K562 (cell line): ENCODE measurements around the gene CSMD2.

Source experiments
- EP300 ChIP-seq: IDR thresholded peaks from 2 replicates; pipeline ENCODE4 v1.6.1; 2012; ENCODE audit warnings: low read length, improper control_type of control experiment
- MEF2A ChIP-seq: IDR thresholded peaks from 2 replicates; pipeline ENCODE4 v1.6.1; 2011; ENCODE audit warnings: low read depth, mild to moderate bottlenecking, low read length, moderate library complexity; ENCODE audit not compliant: control insufficient read depth
- NFYB ChIP-seq: IDR thresholded peaks from 2 replicates; pipeline ENCODE4 v1.6.1; 2011; ENCODE audit warnings: mild to moderate bottlenecking, moderate library complexity; ENCODE audit not compliant: insufficient read length; ENCODE audit errors: extremely low read depth
- RAD21 ChIP-seq, 2 experiments: fragments of 250-450 bp in 1 of 2; fragments of 450-650 bp in 1 of 2; sonication (Bioruptor Pico) in 1 of 2; formaldehyde crosslinking in 1 of 2; IDR thresholded peaks in 1 of 2; conservative IDR thresholded peaks in 1 of 2; 2 replicates each; pipeline versions ENCODE4 v1.4.0 to v1.8.0; 2020 to 2022; ENCODE audit warnings: mild to moderate bottlenecking in 2 of 2, moderate library complexity in 1 of 2
- SMC3 ChIP-seq: conservative IDR thresholded peaks from 2 replicates; pipeline ENCODE4 v1.6.1; 2011; ENCODE audit warnings: low read depth, low read length, improper control_type of control experiment; ENCODE audit not compliant: insufficient read depth
- SRF ChIP-seq, 2 experiments: fragments of 250-450, 450-650 bp in 1 of 2; sonication (Bioruptor Pico) in 1 of 2; sonication (generic) in 1 of 2; formaldehyde crosslinking; IDR thresholded peaks; 2 replicates each; pipeline versions ENCODE4 v1.5.0 to v1.5.1; 2020 to 2022; ENCODE audit warnings: mild to moderate bottlenecking in 1 of 2, missing genetic modification reagents in 1 of 2
- ZKSCAN3 ChIP-seq: fragments of 250-450 bp; sonication (Bioruptor Pico); IDR thresholded peaks from 2 replicates; pipeline ENCODE4 v1.4.0; 2020
- ZNF253 ChIP-seq: fragments of 250-450 bp; sonication (Bioruptor Pico); conservative IDR thresholded peaks from 2 replicates; pipeline ENCODE4 v1.6.1; 2021; ENCODE audit warnings: mild to moderate bottlenecking
- ZNF354B ChIP-seq: fragments of 250-450 bp; sonication (Bioruptor Pico); IDR thresholded peaks from 2 replicates; pipeline ENCODE4 v1.4.0; 2020
- TF ChIP-seq, protein P1 (sequence below): fragments of 450-650 bp; IDR thresholded peaks from 2 replicates; pipeline ENCODE4 v1.6.1; 2016; ENCODE audit warnings: low read depth
- TF ChIP-seq, protein P2 (sequence below), 3 experiments: IDR thresholded peaks in 2 of 3; conservative IDR thresholded peaks in 1 of 3; 2 replicates each; pipeline ENCODE4 v1.5.1; 2011 to 2012; ENCODE audit warnings: low read length in 3 of 3, mild to moderate bottlenecking in 3 of 3, control low read depth in 2 of 3, improper control_type of control experiment in 1 of 3, inconsistent platforms in 1 of 3, low read depth in 1 of 3, mixed read lengths in 1 of 3, moderate library complexity in 1 of 3; ENCODE audit not compliant: insufficient read depth in 2 of 3
- TF ChIP-seq, protein P3 (sequence below), 2 experiments: IDR thresholded peaks in 1 of 2; conservative IDR thresholded peaks in 1 of 2; 2 replicates each; pipeline ENCODE4 v1.6.1; 2016; ENCODE audit warnings: low read depth in 2 of 2, mild to moderate bottlenecking in 1 of 2, missing compliant biosample characterization in 1 of 2, missing genetic modification characterization in 1 of 2, moderate library complexity in 1 of 2
- TF ChIP-seq, protein P4 (sequence below): sonication (generic); formaldehyde crosslinking; IDR thresholded peaks from 2 replicates; pipeline ENCODE4 v1.9.0; 2022; ENCODE audit warnings: mild to moderate bottlenecking, missing genetic modification reagents
- TF ChIP-seq, protein P5 (sequence below): fragments of 250-450 bp; sonication (Bioruptor Pico); IDR thresholded peaks from 2 replicates; pipeline ENCODE4 v1.8.0; 2021; ENCODE audit warnings: moderate library complexity, mild to moderate bottlenecking, inconsistent platforms

DNA sequence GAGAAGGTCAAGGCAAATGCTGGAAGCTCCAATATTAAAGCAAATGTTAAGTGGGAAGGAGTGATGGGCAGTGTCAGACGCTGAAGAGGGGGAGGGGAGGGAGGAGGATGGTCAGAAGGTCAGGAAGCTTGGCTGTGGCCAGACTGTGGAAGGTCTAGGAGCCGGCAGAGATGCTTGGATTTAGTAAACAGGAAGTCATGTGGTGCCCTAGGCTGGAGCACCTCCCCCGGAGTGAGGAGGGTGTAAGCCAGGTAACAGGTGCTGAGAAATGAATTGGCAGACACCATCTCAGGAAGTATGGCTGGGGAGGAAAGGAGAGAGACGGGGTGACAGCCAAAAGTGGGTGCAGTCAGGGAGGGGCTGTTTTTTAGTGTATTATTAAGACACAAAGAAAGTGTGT lies 17.7 kb downstream of the CSMD2 start:
- TF ChIP-seq, protein P1, sequence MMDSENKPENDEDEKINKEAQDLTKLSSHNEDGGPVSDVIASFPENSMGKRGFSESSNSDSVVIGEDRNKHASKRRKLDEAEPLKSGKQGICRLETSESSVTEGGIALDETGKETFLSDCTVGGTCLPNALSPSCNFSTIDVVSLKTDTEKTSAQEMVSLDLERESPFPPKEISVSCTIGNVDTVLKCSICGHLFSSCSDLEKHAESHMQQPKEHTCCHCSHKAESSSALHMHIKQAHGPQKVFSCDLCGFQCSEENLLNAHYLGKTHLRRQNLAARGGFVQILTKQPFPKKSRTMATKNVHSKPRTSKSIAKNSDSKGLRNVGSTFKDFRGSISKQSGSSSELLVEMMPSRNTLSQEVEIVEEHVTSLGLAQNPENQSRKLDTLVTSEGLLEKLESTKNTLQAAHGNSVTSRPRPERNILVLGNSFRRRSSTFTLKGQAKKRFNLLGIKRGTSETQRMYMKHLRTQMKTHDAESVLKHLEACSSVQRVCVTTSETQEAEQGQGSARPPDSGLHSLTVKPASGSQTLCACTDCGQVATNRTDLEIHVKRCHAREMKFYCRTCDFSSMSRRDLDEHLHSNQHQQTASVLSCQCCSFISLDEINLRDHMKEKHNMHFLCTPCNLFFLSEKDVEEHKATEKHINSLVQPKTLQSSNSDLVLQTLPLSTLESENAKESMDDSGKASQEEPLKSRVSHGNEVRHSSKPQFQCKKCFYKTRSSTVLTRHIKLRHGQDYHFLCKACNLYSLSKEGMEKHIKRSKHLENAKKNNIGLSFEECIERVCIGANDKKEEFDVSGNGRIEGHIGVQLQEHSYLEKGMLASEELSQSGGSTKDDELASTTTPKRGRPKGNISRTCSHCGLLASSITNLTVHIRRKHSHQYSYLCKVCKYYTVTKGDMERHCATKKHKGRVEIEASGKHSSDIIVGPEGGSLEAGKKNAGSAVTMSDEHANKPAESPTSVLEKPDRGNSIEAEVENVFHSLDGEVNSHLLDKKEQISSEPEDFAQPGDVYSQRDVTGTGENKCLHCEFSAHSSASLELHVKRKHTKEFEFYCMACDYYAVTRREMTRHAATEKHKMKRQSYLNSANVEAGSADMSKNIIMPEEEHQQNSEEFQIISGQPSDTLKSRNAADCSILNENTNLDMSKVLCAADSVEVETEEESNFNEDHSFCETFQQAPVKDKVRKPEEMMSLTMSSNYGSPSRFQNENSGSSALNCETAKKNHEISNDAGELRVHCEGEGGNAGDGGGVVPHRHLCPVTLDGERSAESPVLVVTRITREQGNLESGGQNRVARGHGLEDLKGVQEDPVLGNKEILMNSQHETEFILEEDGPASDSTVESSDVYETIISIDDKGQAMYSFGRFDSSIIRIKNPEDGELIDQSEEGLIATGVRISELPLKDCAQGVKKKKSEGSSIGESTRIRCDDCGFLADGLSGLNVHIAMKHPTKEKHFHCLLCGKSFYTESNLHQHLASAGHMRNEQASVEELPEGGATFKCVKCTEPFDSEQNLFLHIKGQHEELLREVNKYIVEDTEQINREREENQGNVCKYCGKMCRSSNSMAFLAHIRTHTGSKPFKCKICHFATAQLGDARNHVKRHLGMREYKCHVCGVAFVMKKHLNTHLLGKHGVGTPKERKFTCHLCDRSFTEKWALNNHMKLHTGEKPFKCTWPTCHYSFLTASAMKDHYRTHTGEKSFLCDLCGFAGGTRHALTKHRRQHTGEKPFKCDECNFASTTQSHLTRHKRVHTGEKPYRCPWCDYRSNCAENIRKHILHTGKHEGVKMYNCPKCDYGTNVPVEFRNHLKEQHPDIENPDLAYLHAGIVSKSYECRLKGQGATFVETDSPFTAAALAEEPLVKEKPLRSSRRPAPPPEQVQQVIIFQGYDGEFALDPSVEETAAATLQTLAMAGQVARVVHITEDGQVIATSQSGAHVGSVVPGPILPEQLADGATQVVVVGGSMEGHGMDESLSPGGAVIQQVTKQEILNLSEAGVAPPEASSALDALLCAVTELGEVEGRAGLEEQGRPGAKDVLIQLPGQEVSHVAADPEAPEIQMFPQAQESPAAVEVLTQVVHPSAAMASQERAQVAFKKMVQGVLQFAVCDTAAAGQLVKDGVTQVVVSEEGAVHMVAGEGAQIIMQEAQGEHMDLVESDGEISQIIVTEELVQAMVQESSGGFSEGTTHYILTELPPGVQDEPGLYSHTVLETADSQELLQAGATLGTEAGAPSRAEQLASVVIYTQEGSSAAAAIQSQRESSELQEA: no peak
- no peak for TF ChIP-seq NFYB
- TF ChIP-seq RAD21 (CRISPR knock-in tag; conservative IDR thresholded peaks at IDR 0.05 in 1 of 2, IDR thresholded peaks at IDR 0.05 in 1 of 2): no peak
- no peak for TF ChIP-seq ZNF253 (CRISPR knock-in tag)
- TF ChIP-seq ZNF354B (CRISPR knock-in tag): no peak
- TF ChIP-seq, protein P2, sequence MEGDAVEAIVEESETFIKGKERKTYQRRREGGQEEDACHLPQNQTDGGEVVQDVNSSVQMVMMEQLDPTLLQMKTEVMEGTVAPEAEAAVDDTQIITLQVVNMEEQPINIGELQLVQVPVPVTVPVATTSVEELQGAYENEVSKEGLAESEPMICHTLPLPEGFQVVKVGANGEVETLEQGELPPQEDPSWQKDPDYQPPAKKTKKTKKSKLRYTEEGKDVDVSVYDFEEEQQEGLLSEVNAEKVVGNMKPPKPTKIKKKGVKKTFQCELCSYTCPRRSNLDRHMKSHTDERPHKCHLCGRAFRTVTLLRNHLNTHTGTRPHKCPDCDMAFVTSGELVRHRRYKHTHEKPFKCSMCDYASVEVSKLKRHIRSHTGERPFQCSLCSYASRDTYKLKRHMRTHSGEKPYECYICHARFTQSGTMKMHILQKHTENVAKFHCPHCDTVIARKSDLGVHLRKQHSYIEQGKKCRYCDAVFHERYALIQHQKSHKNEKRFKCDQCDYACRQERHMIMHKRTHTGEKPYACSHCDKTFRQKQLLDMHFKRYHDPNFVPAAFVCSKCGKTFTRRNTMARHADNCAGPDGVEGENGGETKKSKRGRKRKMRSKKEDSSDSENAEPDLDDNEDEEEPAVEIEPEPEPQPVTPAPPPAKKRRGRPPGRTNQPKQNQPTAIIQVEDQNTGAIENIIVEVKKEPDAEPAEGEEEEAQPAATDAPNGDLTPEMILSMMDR (IDR thresholded peaks at IDR 0.05 in 2 of 3, conservative IDR thresholded peaks at IDR 0.05 in 1 of 3; ENCODE audit: insufficient read depth in 2 of 3, low read depth in 1 of 3, low read length in 3 of 3): no peak
- no peak for TF ChIP-seq ZKSCAN3 (CRISPR knock-in tag)
- TF ChIP-seq SMC3: no peak
- TF ChIP-seq, protein P3, sequence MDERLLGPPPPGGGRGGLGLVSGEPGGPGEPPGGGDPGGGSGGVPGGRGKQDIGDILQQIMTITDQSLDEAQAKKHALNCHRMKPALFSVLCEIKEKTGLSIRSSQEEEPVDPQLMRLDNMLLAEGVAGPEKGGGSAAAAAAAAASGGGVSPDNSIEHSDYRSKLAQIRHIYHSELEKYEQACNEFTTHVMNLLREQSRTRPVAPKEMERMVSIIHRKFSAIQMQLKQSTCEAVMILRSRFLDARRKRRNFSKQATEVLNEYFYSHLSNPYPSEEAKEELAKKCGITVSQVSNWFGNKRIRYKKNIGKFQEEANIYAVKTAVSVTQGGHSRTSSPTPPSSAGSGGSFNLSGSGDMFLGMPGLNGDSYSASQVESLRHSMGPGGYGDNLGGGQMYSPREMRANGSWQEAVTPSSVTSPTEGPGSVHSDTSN (CRISPR knock-in tag; IDR thresholded peaks at IDR 0.05; ENCODE audit: low read depth): no peak
- TF ChIP-seq, protein P3 (tag; conservative IDR thresholded peaks at IDR 0.05; ENCODE audit: low read depth): no peak
- TF ChIP-seq, protein P4, sequence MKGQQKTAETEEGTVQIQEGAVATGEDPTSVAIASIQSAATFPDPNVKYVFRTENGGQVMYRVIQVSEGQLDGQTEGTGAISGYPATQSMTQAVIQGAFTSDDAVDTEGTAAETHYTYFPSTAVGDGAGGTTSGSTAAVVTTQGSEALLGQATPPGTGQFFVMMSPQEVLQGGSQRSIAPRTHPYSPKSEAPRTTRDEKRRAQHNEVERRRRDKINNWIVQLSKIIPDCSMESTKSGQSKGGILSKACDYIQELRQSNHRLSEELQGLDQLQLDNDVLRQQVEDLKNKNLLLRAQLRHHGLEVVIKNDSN: no peak
- no peak for TF ChIP-seq EP300
- no peak for TF ChIP-seq MEF2A
- TF ChIP-seq, protein P5, sequence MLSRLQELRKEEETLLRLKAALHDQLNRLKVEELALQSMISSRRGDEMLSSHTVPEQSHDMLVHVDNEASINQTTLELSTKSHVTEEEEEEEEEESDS (CRISPR knock-in tag): no peak
- TF ChIP-seq SRF (CRISPR knock-in tag; IDR thresholded peaks at IDR 0.05): no peak
